Neural cell (in vitro differentiated cells): Measurements from ENCODE around the gene SEPTIN2. TPM values are rescaled to one million over a fixed set of nuclear protein-coding genes. Genes with fewer than 3 reads are reported as not detected.
A peak's percentile ranks its signal among the peaks of the same experiment; 100 is the strongest.

ENCODE experiments used
- H2AFZ ChIP-seq: fragments of 200-600, 300-800 bp; sonication (generic), shearing (Covaris generic); 2 replicates; pipeline ENCODE4 v1.6.0; 2014; ENCODE audit warnings: low read depth, mild to moderate bottlenecking, antibody characterized with exemption, low read length, moderate library complexity
- H3F3A ChIP-seq: fragments of 200-600 bp; shearing (Covaris generic); 2 replicates; pipeline ENCODE4 v1.6.1; 2016; ENCODE audit warnings: mild to moderate bottlenecking, moderate library complexity, mixed read lengths, antibody characterized with exemption, low read length; ENCODE audit not compliant: insufficient read depth, poor library complexity, severe bottlenecking
- H3K27ac ChIP-seq: fragments of 200-600, 300-800 bp; sonication (generic), shearing (Covaris generic); 2 replicates; pipeline ENCODE4 v1.5.1; 2014; ENCODE audit warnings: mild to moderate bottlenecking, low read length, moderate library complexity
- H3K27me3 ChIP-seq: fragments of 300-800, 200-600 bp; sonication (generic), shearing (Covaris generic); 2 replicates; pipeline ENCODE4 v1.6.0; 2014; ENCODE audit warnings: mild to moderate bottlenecking, low read depth, low read length, moderate library complexity; ENCODE audit not compliant: insufficient read depth
- H3K36me3 ChIP-seq: fragments of 300-800, 200-600 bp; sonication (generic), shearing (Covaris generic); 2 replicates; pipeline ENCODE4 v1.5.1; 2014; ENCODE audit warnings: mild to moderate bottlenecking, antibody characterized with exemption, low read length, moderate library complexity; ENCODE audit not compliant: insufficient read depth
- H3K4me2 ChIP-seq: fragments of 300-800, 200-600 bp; sonication (generic), shearing (Covaris generic); 2 replicates; pipeline ENCODE4 v1.6.0; 2014; ENCODE audit warnings: mild to moderate bottlenecking, low read length
- H3K4me3 ChIP-seq: fragments of 300-800, 200-600 bp; sonication (generic), shearing (Covaris generic); 2 replicates; pipeline ENCODE4 v1.5.1; 2014; ENCODE audit warnings: mild to moderate bottlenecking, low read length, moderate library complexity
- H3K79me2 ChIP-seq: fragments of 200-600 bp; shearing (Covaris generic); replicated peaks from 2 replicates; pipeline ENCODE4 v1.6.0; 2014; ENCODE audit warnings: mild to moderate bottlenecking, low read length, moderate library complexity; ENCODE audit not compliant: insufficient read depth
- H3K9ac ChIP-seq: fragments of 300-800, 200-600 bp; sonication (generic), shearing (Covaris generic); 2 replicates; pipeline ENCODE4 v1.6.1; 2016; ENCODE audit warnings: mild to moderate bottlenecking, low read length, mixed read lengths
- H3K9me2 ChIP-seq: fragments of 200-600 bp; shearing (Covaris generic); 2 replicates; pipeline ENCODE4 v1.6.1; 2016; ENCODE audit warnings: mild to moderate bottlenecking, low read length, mixed read lengths; ENCODE audit not compliant: insufficient read depth
- H3K9me3 ChIP-seq: fragments of 200-600, 300-800 bp; sonication (generic), shearing (Covaris generic); 2 replicates; pipeline ENCODE4 v1.6.1; 2016; ENCODE audit warnings: mild to moderate bottlenecking, mixed run types, low read length, moderate library complexity, mixed read lengths
- H4K20me1 ChIP-seq: fragments of 200-600 bp; shearing (Covaris generic); 2 replicates; pipeline ENCODE4 v1.6.1; 2016; ENCODE audit warnings: mild to moderate bottlenecking, mixed run types; ENCODE audit not compliant: insufficient read depth
- EP300 ChIP-seq: fragments of 450-650 bp; conservative IDR thresholded peaks from 2 replicates; pipeline ENCODE4 v1.6.1; 2014; ENCODE audit warnings: antibody characterized with exemption, mild to moderate bottlenecking, moderate library complexity; ENCODE audit not compliant: poor library complexity, severe bottlenecking
- EZH2 ChIP-seq: fragments of 200-600, 300-800 bp; shearing (Covaris generic), sonication (generic); IDR thresholded peaks from 2 replicates; pipeline ENCODE4 v1.6.1; 2014; ENCODE audit warnings: antibody characterized with exemption, low read length, borderline replicate concordance, mild to moderate bottlenecking; ENCODE audit not compliant: insufficient read depth, poor library complexity, severe bottlenecking
- MXI1 ChIP-seq: fragments of 450-650 bp; conservative IDR thresholded peaks from 2 replicates; pipeline ENCODE4 v1.6.1; 2014; ENCODE audit warnings: antibody characterized with exemption, mild to moderate bottlenecking; ENCODE audit not compliant: poor library complexity, severe bottlenecking
- SMC3 ChIP-seq: fragments of 450-650 bp; conservative IDR thresholded peaks from 2 replicates; pipeline ENCODE4 v1.6.1; 2014; ENCODE audit warnings: antibody characterized with exemption, mild to moderate bottlenecking, moderate library complexity; ENCODE audit not compliant: poor library complexity
- polyA plus RNA-seq: library from polyadenylated mRNA; depleted of rRNA; stranded (reverse); fragments of >200 nt; gene quantifications from 2 replicates; pipeline ENCODE4 v1.2.3, GENCODE V29; 2014
- TF ChIP-seq, protein P1 (sequence below): IDR thresholded peaks from 2 replicates; pipeline ENCODE4 v1.6.1; 2012; ENCODE audit warnings: borderline replicate concordance
- TF ChIP-seq, protein P2 (sequence below): fragments of 450-650 bp; IDR thresholded peaks from 2 replicates; pipeline ENCODE4 v1.5.1; 2014; ENCODE audit warnings: antibody characterized with exemption, mild to moderate bottlenecking, moderate library complexity; ENCODE audit not compliant: poor library complexity, severe bottlenecking

SEPTIN2 gene
- polyA plus RNA-seq, 1 donor from 2014 or later, result 467 TPM

DNA sequence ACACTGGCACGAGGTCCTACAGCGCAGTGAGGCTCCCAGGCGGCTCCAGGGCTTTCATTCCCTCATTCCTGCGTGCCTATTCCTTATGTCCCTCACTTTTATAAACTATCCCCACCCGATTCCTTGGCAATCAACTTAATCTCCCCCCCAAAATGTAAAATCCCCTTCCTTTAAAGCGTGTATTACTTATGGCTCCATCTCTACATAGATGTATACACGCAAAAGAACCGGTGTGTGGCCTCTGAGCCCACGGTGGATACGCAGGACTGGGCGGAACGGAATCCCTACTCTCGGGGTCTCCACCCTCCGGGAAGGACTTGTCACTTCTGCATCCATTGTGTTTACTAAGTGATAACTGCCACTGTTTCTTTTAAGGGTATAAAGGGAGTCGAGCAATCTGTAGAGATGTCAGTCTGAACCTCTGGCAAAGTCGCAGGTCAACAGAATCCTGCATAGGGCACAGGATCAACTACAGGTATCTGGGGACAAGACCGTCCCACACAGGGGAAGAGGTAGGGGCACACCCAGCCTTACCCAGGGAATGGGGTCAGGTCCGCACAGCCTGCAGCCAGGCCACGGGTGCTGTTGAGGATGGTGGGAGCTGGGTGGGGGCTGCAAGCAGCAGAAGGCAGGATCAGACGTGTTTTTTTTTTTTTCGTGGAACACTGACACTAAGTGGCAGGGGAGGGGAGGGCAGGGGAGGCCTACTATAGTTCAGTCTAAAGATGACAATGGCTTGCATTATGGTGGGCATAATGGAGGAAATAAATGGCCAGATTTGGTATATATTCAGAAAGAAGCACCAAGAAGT lies 42.3 kb upstream of the SEPTIN2 start:
- peaks cover 6% of the 10 kb centered on the region for H3K9me3 ChIP-seq
- no peaks in the 10 kb centered on the region for H3K27me3 ChIP-seq
- no peaks in the 10 kb centered on the region for H3K9me2 ChIP-seq
- H3K4me3 ChIP-seq, result peak overlapping the region; percentile 62
- no peaks in the 10 kb centered on the region for H3F3A ChIP-seq
- peak overlapping the region; percentile 53 for H3K9ac ChIP-seq
- no peak overlapping the region for H3K4me2 ChIP-seq
- no peaks in the 10 kb centered on the region for H4K20me1 ChIP-seq
- TF ChIP-seq, protein P1, sequence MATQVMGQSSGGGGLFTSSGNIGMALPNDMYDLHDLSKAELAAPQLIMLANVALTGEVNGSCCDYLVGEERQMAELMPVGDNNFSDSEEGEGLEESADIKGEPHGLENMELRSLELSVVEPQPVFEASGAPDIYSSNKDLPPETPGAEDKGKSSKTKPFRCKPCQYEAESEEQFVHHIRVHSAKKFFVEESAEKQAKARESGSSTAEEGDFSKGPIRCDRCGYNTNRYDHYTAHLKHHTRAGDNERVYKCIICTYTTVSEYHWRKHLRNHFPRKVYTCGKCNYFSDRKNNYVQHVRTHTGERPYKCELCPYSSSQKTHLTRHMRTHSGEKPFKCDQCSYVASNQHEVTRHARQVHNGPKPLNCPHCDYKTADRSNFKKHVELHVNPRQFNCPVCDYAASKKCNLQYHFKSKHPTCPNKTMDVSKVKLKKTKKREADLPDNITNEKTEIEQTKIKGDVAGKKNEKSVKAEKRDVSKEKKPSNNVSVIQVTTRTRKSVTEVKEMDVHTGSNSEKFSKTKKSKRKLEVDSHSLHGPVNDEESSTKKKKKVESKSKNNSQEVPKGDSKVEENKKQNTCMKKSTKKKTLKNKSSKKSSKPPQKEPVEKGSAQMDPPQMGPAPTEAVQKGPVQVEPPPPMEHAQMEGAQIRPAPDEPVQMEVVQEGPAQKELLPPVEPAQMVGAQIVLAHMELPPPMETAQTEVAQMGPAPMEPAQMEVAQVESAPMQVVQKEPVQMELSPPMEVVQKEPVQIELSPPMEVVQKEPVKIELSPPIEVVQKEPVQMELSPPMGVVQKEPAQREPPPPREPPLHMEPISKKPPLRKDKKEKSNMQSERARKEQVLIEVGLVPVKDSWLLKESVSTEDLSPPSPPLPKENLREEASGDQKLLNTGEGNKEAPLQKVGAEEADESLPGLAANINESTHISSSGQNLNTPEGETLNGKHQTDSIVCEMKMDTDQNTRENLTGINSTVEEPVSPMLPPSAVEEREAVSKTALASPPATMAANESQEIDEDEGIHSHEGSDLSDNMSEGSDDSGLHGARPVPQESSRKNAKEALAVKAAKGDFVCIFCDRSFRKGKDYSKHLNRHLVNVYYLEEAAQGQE, result no peak
- H3K79me2 ChIP-seq, result peaks cover 19% of the 10 kb centered on the region
- H3K27ac ChIP-seq, result no peak overlapping the region
- H2AFZ ChIP-seq, result no peak overlapping the region
- no peaks in the 10 kb centered on the region for H3K36me3 ChIP-seq

DNA sequence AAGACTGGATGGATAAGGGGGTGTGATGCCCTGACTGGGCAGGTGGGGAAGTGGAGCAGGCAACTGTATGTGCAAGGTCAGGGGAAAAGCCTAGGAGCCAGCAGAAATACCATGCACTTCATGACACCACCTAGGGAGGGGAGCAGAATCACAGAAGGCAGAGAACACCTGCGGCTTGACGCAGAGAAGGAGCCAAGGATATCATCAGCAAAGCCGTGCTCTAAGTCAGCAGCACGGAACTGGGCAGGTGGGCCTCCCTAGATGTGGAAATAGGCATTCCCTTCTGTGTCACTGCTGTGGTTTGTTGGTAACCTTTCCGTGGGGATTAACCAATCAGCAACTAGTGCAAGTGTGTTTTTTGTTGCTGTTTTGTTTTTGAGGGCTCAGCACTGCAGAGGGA lies 41.6 kb upstream of the SEPTIN2 start:
- no peaks in the 10 kb centered on the region for H3K9me2 ChIP-seq
- no peaks in the 10 kb centered on the region for H3K36me3 ChIP-seq
- no peak overlapping the region for H3K4me3 ChIP-seq
- no peak for TF ChIP-seq SMC3
- TF ChIP-seq, protein P1, result no peak
- TF ChIP-seq EZH2, result no peak
- TF ChIP-seq, protein P2, sequence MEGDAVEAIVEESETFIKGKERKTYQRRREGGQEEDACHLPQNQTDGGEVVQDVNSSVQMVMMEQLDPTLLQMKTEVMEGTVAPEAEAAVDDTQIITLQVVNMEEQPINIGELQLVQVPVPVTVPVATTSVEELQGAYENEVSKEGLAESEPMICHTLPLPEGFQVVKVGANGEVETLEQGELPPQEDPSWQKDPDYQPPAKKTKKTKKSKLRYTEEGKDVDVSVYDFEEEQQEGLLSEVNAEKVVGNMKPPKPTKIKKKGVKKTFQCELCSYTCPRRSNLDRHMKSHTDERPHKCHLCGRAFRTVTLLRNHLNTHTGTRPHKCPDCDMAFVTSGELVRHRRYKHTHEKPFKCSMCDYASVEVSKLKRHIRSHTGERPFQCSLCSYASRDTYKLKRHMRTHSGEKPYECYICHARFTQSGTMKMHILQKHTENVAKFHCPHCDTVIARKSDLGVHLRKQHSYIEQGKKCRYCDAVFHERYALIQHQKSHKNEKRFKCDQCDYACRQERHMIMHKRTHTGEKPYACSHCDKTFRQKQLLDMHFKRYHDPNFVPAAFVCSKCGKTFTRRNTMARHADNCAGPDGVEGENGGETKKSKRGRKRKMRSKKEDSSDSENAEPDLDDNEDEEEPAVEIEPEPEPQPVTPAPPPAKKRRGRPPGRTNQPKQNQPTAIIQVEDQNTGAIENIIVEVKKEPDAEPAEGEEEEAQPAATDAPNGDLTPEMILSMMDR, result no peak
- TF ChIP-seq MXI1, result no peak
- no peak for TF ChIP-seq EP300
- peaks cover 21% of the 10 kb centered on the region for H3K79me2 ChIP-seq
- H3F3A ChIP-seq, result no peaks in the 10 kb centered on the region
- no peak overlapping the region for H3K9ac ChIP-seq
- no peaks in the 10 kb centered on the region for H4K20me1 ChIP-seq
- peaks cover 6% of the 10 kb centered on the region for H3K9me3 ChIP-seq
- no peak overlapping the region for H2AFZ ChIP-seq
- no peak overlapping the region for H3K4me2 ChIP-seq
- no peak overlapping the region for H3K27ac ChIP-seq
- no peaks in the 10 kb centered on the region for H3K27me3 ChIP-seq
